Daoy (cell line): ENCODE data around the gene RALA. TPM values are rescaled to one million over a fixed set of nuclear protein-coding genes. Genes with fewer than 3 reads are reported as not detected.

Source experiments
- DNase-seq: peaks from one replicate; pipeline ENCODE4 v3.0.0-alpha.2; 2015; ENCODE audit warnings: low read depth
- total RNA-seq: library from RNA; depleted of rRNA; stranded (reverse); fragments of >200 nt; shearing (Covaris generic); gene quantifications from 2 replicates; pipeline ENCODE4 v1.2.3, GENCODE V29; 2014

Gene RALA
- total RNA-seq, 1 experiment from 2014 or later: 12.2 TPM

- DNase-seq: peak; percentile 62
Measured at GRCh38 chr7:39613577-39613976, 9.8 kb upstream of the RALA start.

GRCh38 chr7:39614299-39614698 is 9.1 kb upstream of the RALA start:
- no peak for DNase-seq

DNA sequence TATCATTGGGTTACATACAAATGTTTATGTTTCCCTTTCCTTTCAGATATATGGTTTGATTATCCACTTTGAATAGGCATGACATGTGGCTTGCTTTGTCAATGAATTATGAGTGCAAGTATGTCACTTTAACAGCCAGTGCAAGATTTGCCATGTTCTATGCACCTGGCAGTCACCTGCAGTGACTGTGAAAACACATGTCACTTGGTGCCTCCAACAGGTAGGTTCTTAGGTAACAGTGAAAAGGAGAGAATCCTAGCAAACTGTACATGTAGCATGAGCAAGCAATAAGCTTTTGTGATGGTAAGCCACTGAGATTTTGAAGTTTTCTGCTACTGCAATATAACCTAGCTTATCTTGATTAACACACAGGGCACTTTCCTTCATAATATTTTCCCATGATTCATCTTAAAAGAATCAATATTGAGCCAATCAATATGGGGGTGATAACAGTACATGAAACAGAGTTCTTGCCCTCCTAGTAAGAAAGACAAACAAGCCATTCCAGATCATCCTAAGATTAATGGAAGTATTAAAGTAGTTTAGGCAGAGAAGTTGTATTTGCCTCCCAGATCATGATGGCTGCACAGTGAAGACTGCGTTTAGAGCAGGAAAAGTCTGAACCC is 7.9 kb upstream of the RALA start:
- no peak for DNase-seq

DNA sequence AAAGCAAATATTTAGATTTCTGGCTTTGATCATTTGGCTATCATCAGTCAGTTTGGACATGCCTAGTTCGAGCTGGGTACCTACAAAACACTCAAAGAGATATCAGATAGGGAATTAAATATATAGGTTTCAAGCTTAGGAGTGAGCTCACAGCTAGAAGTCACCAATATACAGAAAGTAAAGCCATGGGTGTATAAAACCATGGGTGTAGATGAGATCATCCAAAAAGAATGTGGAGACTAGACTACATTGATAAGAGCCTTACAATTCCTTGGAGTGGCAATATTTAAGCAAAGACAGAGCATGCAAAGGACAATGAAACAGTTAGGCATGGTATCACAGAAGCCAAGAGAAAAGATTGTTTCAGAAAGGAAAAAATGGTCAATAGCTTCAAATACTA is 7.2 kb upstream of the RALA start:
- DNase-seq: peak; percentile 55

DNA sequence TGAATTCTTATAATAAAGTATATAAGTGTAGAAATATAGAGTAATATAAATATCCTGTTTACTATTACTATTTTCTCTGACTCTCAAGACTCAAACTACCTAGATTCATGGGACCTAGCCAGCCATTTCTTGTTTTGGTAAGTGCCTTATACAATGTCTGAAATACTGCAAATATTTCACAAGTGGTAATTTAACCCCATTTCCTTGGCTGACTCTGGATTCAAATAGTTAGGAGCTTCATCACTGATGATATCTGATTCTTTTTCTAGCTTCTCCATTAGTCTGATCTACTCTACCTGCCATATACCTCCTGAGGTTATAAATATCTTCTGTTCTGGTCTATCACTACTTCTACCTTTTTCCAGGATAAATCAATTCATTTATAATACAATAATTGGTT is 6.4 kb upstream of the RALA start:
- DNase-seq: no peak

DNA sequence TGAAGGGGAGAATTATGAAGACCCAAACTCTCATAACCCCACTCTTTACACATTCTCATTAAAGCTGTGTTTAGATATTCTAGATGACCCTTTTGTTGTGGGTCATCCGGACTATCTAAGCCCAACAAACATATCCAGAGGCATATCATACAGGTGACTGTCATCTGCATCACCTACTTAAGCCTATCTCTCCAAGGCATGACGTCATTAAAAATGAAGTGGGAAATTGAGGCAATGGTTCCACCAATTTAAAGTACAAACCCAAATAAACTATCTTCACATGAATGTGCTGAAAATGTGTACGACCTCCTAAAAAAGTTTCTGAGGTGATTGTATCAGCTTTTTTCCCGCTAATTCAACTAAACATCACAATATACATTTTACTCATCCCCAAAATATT is 4.5 kb upstream of the RALA start:
- no peak for DNase-seq

GRCh38 chr7:39620486-39620885 is 2.9 kb upstream of the RALA start:
- DNase-seq: no peak

- peak; percentile 63 for DNase-seq
Measured at GRCh38 chr7:39621261-39621660, 2.1 kb upstream of the RALA start.

DNA sequence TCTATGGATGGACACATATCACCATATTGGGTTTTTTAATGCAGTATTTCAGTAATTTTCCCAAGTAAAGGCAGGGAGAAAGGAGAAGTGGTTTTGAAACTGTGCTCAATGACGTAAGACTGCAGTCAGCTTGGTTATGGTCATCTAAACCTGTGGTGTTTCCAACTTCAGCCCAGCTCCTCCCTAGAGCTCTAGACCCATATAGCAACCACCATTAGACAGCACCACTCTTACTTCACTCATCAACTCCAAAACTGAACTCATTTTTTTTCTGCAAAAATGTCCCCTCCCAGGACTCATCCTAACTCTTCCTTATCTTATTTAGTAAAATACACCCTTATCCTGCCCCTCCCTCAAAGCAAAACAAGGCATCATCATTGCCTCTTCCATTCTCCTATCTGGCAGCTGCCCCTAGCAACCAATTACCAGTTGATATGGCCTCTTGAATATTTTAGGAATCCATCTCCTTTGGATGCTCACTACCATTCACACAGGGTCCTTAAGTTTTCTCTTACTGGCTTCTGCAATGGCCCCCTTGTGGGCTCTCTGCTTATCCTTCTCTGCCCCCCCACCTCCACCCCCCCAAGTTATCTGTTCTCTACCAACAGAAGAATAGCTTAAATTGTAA is 1.5 kb upstream of the RALA start:
- DNase-seq: no peak

DNA sequence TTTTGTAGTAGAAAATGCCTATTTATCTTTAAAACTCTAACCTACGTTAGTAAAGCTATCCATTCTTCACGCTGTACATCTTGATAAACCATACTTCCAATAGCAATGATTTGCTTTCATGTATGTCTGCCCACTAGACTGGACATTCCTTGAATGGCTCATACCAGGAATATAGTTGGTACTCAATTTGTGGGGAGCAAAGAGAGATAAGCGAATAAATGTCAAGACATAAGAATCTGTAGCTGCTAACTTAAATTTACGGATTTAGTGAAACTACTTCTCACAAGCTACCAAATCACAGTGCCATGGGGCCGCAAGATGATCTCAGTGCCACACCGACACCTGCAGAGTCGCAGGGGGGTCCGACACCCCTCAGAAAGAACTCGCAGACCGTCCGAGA is 763 bp upstream of the RALA start:
- DNase-seq: no peak

DNA sequence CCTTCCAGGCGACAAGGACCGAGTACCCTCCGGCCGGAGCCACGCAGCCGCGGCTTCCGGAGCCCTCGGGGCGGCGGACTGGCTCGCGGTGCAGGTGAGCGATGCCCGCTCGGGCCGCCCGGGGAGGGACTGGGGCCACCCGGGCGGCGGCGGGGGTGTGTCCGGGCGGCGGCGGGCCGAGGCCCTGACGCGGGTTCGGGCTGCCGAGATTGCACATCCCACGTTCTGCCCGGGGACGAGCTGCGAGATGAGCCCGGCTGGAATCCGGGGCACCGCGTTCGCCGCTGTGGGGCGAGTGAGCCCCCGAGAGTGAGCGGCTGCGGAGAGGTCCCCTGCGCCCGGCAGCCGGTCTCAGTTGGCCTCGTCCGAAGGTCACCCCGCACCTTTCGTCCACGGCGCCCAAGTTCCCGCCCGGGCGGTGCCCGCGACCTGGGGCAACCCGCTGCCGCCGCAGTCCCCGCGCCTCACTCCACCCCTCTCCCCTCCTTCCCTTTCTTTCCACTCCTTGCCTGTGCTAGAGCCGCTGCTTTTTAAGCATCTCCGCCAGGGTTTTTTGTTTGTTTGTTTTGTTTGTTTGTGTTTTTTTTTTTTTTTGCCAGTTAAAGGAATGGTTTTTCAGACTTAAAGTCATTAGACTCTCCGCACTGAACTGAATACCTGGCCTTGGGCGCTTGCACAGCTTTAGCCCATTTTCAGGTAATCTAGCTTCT is 515 bp downstream of the RALA start:
- no peak for DNase-seq

- peak; percentile 37 for DNase-seq
Measured at GRCh38 chr7:39624442-39624807, 1.1 kb downstream of the RALA start.

DNA sequence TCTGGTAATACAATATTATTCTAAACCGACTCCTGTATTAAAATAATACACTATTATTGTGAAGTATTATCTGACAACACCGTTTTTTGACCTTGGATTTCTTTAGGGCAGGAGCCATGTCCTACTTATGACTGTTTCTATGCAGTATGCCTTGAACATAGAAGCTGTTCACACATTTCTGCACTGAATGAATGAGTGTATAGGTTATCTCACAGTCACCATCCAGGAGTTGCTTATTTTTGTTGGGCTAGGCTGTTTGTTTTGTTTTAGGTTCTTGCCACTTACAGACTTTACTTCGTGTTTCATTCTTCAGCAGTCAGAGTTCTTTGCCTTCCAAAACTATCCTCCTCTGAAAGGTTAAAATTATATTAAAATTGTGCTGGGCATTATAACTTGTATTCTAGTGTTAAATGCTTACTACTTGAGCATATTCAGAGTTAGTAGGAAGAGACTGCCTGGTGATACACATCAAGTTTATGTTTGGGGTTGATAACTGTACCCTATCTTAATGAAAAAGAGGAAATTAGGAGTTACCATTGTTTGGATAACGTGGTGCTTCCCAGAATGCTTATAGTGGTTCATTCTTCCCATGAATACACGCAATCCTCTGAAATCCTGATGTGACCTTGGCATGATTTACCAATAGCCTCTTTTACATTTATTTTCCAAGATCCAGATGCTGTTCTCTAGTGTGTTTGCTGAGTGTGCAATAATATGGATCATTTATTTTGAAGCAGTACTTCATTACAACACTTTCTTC is 1.7 kb downstream of the RALA start:
- no peak for DNase-seq

GRCh38 chr7:39631736-39632308 is 8.4 kb downstream of the RALA start:
- no peak for DNase-seq

GRCh38 chr7:39633563-39634477 is 10.4 kb downstream of the RALA start:
- no peak for DNase-seq

DNA sequence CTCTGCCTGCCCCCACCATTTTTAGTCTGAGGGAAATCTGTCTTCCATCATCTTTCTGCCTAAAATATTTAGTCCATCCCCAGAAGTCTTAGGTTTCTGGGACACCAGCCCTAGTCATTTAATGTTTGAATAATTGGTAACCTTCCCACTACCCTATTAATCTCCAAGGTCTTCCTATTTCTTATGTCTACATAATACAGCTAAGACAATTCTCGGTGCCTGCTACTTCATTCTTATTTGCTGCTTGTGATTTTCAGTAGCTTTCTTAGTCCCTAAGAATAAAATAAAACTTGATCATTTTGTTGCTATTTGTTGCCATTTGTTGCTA is 11.1 kb downstream of the RALA start:
- DNase-seq: no peak

GRCh38 chr7:39637400-39637799 is 14.0 kb downstream of the RALA start:
- no peak for DNase-seq

DNA sequence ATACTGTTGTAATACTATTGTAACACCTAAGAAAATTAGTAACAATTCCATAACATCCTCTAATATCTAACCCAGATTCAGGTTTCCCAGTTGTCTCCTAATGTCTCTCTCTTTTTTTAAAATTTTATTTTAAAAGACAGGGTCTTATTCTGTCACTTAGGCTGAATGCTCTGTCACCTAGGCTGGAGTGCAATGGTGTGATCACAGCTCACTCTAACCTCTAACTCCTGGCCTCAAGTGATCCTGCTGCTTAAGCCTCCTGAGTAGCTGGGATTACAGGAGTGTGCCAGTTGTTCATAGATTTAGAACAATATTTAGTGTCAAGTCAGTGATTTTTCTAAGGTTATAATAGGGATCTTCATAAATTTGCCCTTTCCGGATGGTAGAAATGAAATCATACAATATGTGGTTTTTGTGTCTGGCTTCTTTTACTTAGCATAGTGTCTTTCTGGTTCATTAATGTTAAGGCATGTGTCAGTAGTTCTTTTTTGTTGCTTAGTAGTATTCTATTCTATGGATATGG is 14.7 kb downstream of the RALA start:
- DNase-seq: no peak

DNA sequence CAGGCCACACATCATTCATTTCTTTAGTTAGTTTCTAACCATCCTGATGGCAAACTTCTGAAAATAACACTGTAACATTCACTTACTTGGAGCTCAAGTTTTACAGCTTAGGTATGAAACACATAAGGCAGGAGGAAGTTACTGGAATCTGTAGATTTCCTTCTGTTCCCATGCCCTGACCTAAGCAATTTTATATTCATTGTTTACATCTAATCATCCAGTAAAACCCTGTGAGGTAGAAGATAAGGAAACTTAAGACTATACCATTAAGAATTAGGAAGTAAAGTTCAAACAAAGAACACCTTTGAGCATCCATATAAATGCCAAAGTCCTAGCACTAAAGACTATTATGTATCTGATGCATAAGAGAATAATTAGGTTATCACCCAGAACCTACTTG is 19.5 kb downstream of the RALA start:
- DNase-seq: no peak

GRCh38 chr7:39644170-39644569 is 20.8 kb downstream of the RALA start:
- DNase-seq: no peak
